ENCODE results near the gene POLDIP2. TPM values are rescaled to one million over a fixed set of nuclear protein-coding genes. Genes with fewer than 3 reads are reported as not detected.

Gene POLDIP2
- total and polyA plus RNA-seq, 10 of the 15 experiments (the other 5 are each of a cell fraction or from before 2014, with no cell fraction given), result 22.8 to 196 (median 121) TPM

DNA sequence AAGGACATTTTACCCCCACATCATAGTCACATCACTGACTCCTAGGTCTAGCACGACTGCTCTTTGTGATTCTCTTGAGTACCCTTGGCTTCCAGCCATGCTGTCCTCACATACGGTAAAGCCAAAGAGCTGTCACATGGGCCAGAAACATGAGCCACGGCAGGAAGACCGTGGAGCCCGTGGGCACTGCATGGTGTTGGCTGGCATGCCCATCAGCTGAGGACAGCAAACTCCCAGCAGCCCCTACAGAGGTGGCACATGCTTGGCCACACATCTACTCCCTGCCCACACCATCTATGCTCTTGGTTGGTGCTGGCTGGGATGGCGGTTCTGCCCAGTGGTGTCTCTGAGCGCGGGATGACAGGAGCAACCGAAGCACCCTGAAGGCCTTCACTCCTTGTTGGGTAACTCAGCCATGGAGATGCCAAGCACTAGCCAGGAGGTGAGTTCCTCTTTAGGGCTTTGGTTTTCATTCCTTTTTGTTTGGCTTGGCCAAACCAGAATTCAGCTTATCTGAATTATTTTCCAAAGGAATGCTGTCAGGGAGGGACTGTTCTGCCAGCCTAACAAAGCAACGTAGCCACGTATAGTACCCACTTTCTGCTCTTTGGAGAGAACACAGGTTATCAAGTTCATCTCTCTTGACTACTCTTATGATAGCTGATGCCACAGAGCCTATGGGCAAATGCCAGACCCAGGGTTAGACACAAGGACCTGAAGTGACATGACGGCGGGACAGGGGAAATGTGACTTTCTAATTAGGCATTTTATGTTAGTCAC, 11.7 kb downstream of the POLDIP2 start:
- ChIA-PET CTCF (interaction anchor here (0.8 to 1.2 kb wide), 2 partner anchors 10 to 71 kb away, joined by 3 read pairs; partner anchors contain the start of genes IFT20 and TNFAIP1), SMC1A (ENCODE audit: uncharacterized antibody, unreplicated experiment) (no interaction called here), RAD21 (ENCODE audit: unreplicated experiment) (no interaction called here), POLR2A (no interaction called here)
- H3K36me3 ChIP-seq (ENCODE audit: control insufficient read depth in 2 of 2, insufficient read depth in 2 of 2, low read length in 1 of 2), result peaks cover 13 to 28% of the 10 kb centered on the region in 2 experiments
- in situ Hi-C loops (cut with MboI), result no loop called here
- no TSS peak for BruUV-seq (replicated peaks)
- H3K4me1 ChIP-seq (ENCODE audit: control insufficient read depth, insufficient read depth, low read length), result no peaks in the 10 kb centered on the region
- no peak overlapping the region for H3K4me2 ChIP-seq (ENCODE audit: control insufficient read depth, insufficient read depth)
- FAIRE-seq (no peak), ATAC-seq (no peak), DNase-seq (ENCODE audit: low read depth, low spot score) (no peak)
- no peaks in the 10 kb centered on the region for H3K79me2 ChIP-seq (ENCODE audit: control insufficient read depth, insufficient read depth, low read length)
- no peak overlapping the region for H3K27ac ChIP-seq (ENCODE audit: control insufficient read depth, insufficient read depth)
- no peak overlapping the region for H3K9ac ChIP-seq (ENCODE audit: control insufficient read depth, insufficient read depth, low read length)
- H2AFZ ChIP-seq (ENCODE audit: control insufficient read depth, low read depth, low read length), result no peak overlapping the region
- intact Hi-C loops (cut with micrococcal nuclease; ENCODE audit: unreplicated experiment), result no loop called here
- H3K4me3 ChIP-seq, result no peak overlapping the region
- no peaks in the 10 kb centered on the region for H3K27me3 ChIP-seq (replicated peaks in 1 of 2; ENCODE audit: control insufficient read depth in 2 of 2, insufficient read depth in 2 of 2, low read length in 1 of 2)
- peak; percentile 54 for TF ChIP-seq POLR2A (IDR thresholded peaks at IDR 0.05; ENCODE audit: low read depth, low read length)
- no peak for TF ChIP-seq DPF2 (IDR thresholded peaks at IDR 0.05)
- no peak for TF ChIP-seq CREB1 (IDR thresholded peaks at IDR 0.05; ENCODE audit: low read depth)
- no peak for TF ChIP-seq NRF1 (conservative IDR thresholded peaks at IDR 0.05; ENCODE audit: low read depth, low read length)
- TF ChIP-seq, protein P1, sequence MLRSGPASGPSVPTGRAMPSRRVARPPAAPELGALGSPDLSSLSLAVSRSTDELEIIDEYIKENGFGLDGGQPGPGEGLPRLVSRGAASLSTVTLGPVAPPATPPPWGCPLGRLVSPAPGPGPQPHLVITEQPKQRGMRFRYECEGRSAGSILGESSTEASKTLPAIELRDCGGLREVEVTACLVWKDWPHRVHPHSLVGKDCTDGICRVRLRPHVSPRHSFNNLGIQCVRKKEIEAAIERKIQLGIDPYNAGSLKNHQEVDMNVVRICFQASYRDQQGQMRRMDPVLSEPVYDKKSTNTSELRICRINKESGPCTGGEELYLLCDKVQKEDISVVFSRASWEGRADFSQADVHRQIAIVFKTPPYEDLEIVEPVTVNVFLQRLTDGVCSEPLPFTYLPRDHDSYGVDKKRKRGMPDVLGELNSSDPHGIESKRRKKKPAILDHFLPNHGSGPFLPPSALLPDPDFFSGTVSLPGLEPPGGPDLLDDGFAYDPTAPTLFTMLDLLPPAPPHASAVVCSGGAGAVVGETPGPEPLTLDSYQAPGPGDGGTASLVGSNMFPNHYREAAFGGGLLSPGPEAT (IDR thresholded peaks at IDR 0.05; ENCODE audit: low read depth), result no peak
- no peaks in the 10 kb centered on the region for H3K9me3 ChIP-seq (replicated peaks; ENCODE audit: control insufficient read depth, insufficient read depth, low read length)
- no peaks in the 10 kb centered on the region for H4K20me1 ChIP-seq (ENCODE audit: control insufficient read depth, insufficient read depth)
- WGBS (ENCODE audit: insufficient coverage, insufficient replicate concordance, low lambda C conversion rate, missing lambda C conversion rate), result 96% methylated on average over 13 of the region's 13 CpGs

DNA sequence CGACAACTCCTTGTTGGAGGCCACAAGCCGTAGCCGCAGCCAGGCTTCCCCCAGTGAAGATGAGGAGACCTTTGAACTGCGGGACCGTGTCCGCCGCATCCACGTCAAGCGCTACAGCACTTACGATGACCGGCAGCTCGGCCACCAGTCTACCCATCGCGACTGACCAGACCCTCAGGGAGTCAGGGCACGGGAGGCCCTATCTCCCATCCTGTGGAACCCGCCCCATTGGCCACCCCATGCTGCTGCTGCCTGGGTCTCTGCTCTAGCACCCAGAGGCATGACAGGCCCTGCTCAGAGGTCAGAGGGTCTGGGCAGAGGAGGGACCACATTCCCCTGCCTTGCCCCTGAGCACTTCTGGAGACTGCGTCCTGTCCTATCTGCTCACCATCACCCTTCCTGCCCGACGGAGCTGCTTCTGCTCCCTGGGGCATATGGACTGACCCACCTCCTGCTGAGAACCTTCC, 12.9 kb downstream of the POLDIP2 start:
- Histone ChIP-seq H3K9ac (ENCODE audit: control insufficient read depth, insufficient read depth, low read length) (no peak overlapping the region), H3K4me1 (ENCODE audit: control insufficient read depth, insufficient read depth, low read length) (no peaks in the 10 kb centered on the region), H3K9me3 (replicated peaks; ENCODE audit: control insufficient read depth, insufficient read depth, low read length) (no peaks in the 10 kb centered on the region), H2AFZ (ENCODE audit: control insufficient read depth, low read depth, low read length) (no peak overlapping the region), H3K4me3 (no peak overlapping the region), H3K27ac (ENCODE audit: control insufficient read depth, insufficient read depth) (no peak overlapping the region), H3K27me3 (replicated peaks in 1 of 2; ENCODE audit: control insufficient read depth in 2 of 2, insufficient read depth in 2 of 2, low read length in 1 of 2) (no peaks in the 10 kb centered on the region), H3K79me2 (ENCODE audit: control insufficient read depth, insufficient read depth, low read length) (no peaks in the 10 kb centered on the region), H4K20me1 (ENCODE audit: control insufficient read depth, insufficient read depth) (no peaks in the 10 kb centered on the region), H3K4me2 (ENCODE audit: control insufficient read depth, insufficient read depth) (no peak overlapping the region), H3K36me3 (ENCODE audit: control insufficient read depth in 2 of 2, insufficient read depth in 2 of 2, low read length in 1 of 2) (peaks cover 16 to 27% of the 10 kb centered on the region in 2 experiments)
- CTCF ChIA-PET, result no interaction called here
- SMC1A ChIA-PET (ENCODE audit: uncharacterized antibody, unreplicated experiment), result no interaction called here
- RAD21 ChIA-PET (ENCODE audit: unreplicated experiment), result no interaction called here
- POLR2A ChIA-PET, result no interaction called here
- in situ Hi-C loops (cut with MboI), result loop anchor here (5.0 kb wide), 1 partner anchor 52 kb away; no protein-coding TSS in a partner anchor
- 89% methylated on average over 19 of the region's 19 CpGs for WGBS (ENCODE audit: insufficient coverage, insufficient replicate concordance, low lambda C conversion rate, missing lambda C conversion rate)
- TF ChIP-seq, protein P2, sequence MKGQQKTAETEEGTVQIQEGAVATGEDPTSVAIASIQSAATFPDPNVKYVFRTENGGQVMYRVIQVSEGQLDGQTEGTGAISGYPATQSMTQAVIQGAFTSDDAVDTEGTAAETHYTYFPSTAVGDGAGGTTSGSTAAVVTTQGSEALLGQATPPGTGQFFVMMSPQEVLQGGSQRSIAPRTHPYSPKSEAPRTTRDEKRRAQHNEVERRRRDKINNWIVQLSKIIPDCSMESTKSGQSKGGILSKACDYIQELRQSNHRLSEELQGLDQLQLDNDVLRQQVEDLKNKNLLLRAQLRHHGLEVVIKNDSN (IDR thresholded peaks at IDR 0.05; ENCODE audit: borderline replicate concordance, extremely low read length, insufficient read depth, low read depth, low read length), result no peak
- TF ChIP-seq, protein P3, sequence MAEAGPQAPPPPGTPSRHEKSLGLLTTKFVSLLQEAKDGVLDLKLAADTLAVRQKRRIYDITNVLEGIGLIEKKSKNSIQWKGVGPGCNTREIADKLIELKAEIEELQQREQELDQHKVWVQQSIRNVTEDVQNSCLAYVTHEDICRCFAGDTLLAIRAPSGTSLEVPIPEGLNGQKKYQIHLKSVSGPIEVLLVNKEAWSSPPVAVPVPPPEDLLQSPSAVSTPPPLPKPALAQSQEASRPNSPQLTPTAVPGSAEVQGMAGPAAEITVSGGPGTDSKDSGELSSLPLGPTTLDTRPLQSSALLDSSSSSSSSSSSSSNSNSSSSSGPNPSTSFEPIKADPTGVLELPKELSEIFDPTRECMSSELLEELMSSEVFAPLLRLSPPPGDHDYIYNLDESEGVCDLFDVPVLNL (IDR thresholded peaks at IDR 0.05; ENCODE audit: low read depth, low read length), result no peak
- TF ChIP-seq POLR2A (IDR thresholded peaks at IDR 0.05; ENCODE audit: low read depth, low read length) (0 out of 2 replicates have a peak, but pooled peaks have one; percentile 17), EZH2 (IDR thresholded peaks at IDR 0.05; ENCODE audit: borderline replicate concordance, control insufficient read depth, low read depth, low read length) (no peak)
- TF ChIP-seq, protein P4, sequence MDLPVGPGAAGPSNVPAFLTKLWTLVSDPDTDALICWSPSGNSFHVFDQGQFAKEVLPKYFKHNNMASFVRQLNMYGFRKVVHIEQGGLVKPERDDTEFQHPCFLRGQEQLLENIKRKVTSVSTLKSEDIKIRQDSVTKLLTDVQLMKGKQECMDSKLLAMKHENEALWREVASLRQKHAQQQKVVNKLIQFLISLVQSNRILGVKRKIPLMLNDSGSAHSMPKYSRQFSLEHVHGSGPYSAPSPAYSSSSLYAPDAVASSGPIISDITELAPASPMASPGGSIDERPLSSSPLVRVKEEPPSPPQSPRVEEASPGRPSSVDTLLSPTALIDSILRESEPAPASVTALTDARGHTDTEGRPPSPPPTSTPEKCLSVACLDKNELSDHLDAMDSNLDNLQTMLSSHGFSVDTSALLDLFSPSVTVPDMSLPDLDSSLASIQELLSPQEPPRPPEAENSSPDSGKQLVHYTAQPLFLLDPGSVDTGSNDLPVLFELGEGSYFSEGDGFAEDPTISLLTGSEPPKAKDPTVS (IDR thresholded peaks at IDR 0.05; ENCODE audit: low read depth, low read length), result no peak
- FAIRE-seq (no peak), DNase-seq (ENCODE audit: low read depth, low spot score) (no peak), ATAC-seq (no peak)
- intact Hi-C loops (cut with micrococcal nuclease; ENCODE audit: unreplicated experiment), result no loop called here
- BruUV-seq (replicated peaks), result no TSS peak

All from GM12878 (cell line).